Neural progenitor cell (in vitro differentiated cells): ENCODE data around the gene IL17RB.

ENCODE experiments used
- EZH2phosphoT487 ChIP-seq: fragments of 200-600 bp; sonication (generic); IDR thresholded peaks from 2 replicates; pipeline ENCODE4 v1.6.1; 2017; ENCODE audit warnings: antibody characterized with exemption
- TF ChIP-seq, protein P1 (sequence below): fragments of 200-600 bp; sonication (generic); IDR thresholded peaks from 2 replicates; pipeline ENCODE4 v1.5.1; 2017; ENCODE audit warnings: antibody characterized with exemption, mild to moderate bottlenecking

DNA sequence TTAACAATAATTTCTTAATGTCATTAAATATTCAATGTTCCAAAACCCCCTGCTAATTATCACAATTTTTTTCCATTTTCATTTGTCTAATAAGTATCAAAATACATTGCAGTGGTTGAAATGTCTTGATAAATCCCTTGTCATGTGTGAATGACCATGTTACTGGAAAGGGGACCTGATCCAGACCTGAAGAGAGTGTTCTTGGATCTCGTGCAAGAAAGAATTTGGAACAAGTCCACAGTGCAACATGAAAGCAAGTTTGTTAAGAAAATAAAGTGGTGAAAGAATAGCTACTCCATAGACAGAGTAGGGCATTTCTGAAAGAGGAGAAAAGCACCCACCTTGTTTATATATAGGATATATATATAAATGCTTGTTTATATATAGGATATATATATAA lies 55.7 kb downstream of the IL17RB start:
- TF ChIP-seq, protein P1, sequence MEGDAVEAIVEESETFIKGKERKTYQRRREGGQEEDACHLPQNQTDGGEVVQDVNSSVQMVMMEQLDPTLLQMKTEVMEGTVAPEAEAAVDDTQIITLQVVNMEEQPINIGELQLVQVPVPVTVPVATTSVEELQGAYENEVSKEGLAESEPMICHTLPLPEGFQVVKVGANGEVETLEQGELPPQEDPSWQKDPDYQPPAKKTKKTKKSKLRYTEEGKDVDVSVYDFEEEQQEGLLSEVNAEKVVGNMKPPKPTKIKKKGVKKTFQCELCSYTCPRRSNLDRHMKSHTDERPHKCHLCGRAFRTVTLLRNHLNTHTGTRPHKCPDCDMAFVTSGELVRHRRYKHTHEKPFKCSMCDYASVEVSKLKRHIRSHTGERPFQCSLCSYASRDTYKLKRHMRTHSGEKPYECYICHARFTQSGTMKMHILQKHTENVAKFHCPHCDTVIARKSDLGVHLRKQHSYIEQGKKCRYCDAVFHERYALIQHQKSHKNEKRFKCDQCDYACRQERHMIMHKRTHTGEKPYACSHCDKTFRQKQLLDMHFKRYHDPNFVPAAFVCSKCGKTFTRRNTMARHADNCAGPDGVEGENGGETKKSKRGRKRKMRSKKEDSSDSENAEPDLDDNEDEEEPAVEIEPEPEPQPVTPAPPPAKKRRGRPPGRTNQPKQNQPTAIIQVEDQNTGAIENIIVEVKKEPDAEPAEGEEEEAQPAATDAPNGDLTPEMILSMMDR: no peak
- TF ChIP-seq EZH2phosphoT487: no peak
